ENCODE data around the gene PPP1R10. TPM values are rescaled to one million over a fixed set of nuclear protein-coding genes. Genes with fewer than 3 reads are reported as not detected.

The PPP1R10 gene
- polyA plus RNA-seq, 2 of the 4 experiments (the other 2 are of a cell fraction), result 26.4 to 37.6 TPM

DNA sequence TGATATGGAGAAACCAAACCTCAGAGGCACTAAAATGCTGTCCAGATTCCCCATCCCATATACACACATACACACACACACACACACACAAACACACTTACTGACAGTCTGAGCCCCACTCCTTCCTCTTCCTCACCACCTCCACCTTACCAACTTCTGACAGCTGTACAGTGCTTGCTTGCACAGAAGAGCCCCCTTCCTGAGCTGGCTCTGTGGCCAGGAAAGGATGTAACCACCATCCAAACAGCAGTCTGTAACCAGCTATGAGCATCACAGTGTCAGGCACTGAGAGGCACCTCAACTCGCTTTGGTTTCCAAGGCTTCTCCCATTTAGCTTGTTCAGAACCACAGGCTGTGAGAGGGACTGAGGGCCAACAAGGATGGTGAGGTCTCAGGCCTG, 24.0 kb upstream of the PPP1R10 start (continued):
- TF ChIP-seq HOXB5 (CRISPR knock-in tag; IDR thresholded peaks at IDR 0.05), result no peak
- no peak for TF ChIP-seq RCOR1 (IDR thresholded peaks at IDR 0.05; ENCODE audit: low read depth, low read length)
- no peak for TF ChIP-seq NPAS2 (CRISPR knock-in tag; IDR thresholded peaks at IDR 0.05; ENCODE audit: borderline replicate concordance)
- TF ChIP-seq TP53 (CRISPR knock-in tag; IDR thresholded peaks at IDR 0.05), result no peak
- TF ChIP-seq KDM5A (IDR thresholded peaks at IDR 0.05), result no peak
- no peak for TF ChIP-seq ZNF302 (CRISPR knock-in tag; IDR thresholded peaks at IDR 0.05)
- TF ChIP-seq, protein P1, sequence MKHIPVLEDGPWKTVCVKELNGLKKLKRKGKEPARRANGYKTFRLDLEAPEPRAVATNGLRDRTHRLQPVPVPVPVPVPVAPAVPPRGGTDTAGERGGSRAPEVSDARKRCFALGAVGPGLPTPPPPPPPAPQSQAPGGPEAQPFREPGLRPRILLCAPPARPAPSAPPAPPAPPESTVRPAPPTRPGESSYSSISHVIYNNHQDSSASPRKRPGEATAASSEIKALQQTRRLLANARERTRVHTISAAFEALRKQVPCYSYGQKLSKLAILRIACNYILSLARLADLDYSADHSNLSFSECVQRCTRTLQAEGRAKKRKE (CRISPR knock-in tag; IDR thresholded peaks at IDR 0.05; ENCODE audit: low read depth), result no peak
- TF ChIP-seq ZC3H11A (IDR thresholded peaks at IDR 0.05), result no peak
- TF ChIP-seq, protein P2, sequence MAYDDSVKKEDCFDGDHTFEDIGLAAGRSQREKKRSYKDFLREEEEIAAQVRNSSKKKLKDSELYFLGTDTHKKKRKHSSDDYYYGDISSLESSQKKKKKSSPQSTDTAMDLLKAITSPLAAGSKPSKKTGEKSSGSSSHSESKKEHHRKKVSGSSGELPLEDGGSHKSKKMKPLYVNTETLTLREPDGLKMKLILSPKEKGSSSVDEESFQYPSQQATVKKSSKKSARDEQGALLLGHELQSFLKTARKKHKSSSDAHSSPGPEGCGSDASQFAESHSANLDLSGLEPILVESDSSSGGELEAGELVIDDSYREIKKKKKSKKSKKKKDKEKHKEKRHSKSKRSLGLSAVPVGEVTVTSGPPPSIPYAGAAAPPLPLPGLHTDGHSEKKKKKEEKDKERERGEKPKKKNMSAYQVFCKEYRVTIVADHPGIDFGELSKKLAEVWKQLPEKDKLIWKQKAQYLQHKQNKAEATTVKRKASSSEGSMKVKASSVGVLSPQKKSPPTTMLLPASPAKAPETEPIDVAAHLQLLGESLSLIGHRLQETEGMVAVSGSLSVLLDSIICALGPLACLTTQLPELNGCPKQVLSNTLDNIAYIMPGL (CRISPR knock-in tag; IDR thresholded peaks at IDR 0.05; ENCODE audit: borderline replicate concordance), result no peak
- TF ChIP-seq FOSB (CRISPR knock-in tag; IDR thresholded peaks at IDR 0.05), result no peak
- TF ChIP-seq, protein P3, sequence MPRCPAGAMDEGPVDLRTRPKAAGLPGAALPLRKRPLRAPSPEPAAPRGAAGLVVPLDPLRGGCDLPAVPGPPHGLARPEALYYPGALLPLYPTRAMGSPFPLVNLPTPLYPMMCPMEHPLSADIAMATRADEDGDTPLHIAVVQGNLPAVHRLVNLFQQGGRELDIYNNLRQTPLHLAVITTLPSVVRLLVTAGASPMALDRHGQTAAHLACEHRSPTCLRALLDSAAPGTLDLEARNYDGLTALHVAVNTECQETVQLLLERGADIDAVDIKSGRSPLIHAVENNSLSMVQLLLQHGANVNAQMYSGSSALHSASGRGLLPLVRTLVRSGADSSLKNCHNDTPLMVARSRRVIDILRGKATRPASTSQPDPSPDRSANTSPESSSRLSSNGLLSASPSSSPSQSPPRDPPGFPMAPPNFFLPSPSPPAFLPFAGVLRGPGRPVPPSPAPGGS (IDR thresholded peaks at IDR 0.05), result no peak
- TF ChIP-seq EP300 (IDR thresholded peaks at IDR 0.05), result no peak

DNA sequence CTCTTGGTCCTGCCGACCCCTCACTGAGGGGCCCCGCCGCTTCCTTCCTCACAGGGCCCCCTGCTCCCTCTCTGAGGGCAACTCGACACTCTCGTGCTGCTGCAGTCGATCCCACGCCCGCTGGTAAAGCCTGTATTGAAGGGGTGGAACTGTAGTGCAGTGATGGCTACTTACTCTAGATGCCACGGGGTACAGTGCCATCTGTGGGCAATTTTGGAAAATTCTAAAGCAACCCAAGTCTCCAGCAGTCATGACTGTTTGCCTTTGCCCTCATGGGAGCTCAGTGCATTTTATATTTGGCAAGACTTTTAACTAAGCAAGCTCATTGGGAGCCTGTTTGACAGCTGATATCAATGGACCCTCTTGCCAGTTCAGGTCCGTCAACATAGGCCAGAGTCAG, 23.4 kb upstream of the PPP1R10 start:
- ATAC-seq, result peak; percentile 76
- ChIA-PET CTCF (interaction anchor here (0.6 to 2.1 kb wide), 4 partner anchors 10 to 32 kb away, joined by 3 to 5 read pairs (median 3); partner anchors contain the start of gene DHX16), POLR2A (no interaction called here)
- H3K4me3 ChIP-seq, result no peak overlapping the region
- no peaks in the 10 kb centered on the region for H3K9me3 ChIP-seq
- no peak for FAIRE-seq
- H3K4me1 ChIP-seq, result no peaks in the 10 kb centered on the region
- 81% methylated on average over 8 of the region's 10 CpGs for whole genome bisulfite sequencing (ENCODE audit: missing lambda C conversion rate)
- H3K4me2 ChIP-seq, result no peak overlapping the region
- 0 out of 5 replicates have a peak, but pooled peaks of 1 of the 2 experiments have one; percentile 7 for TF ChIP-seq RAD21 (conservative IDR thresholded peaks at IDR 0.05 in 1 of 2, IDR thresholded peaks at IDR 0.05 in 1 of 2)
- TF ChIP-seq, protein P4, sequence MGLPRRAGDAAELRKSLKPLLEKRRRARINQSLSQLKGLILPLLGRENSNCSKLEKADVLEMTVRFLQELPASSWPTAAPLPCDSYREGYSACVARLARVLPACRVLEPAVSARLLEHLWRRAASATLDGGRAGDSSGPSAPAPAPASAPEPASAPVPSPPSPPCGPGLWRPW (IDR thresholded peaks at IDR 0.05), result no peak
- DNase-seq (ENCODE audit: low read depth in 1 of 2, low spot score in 1 of 2), result no peak
- no peak overlapping the region for H3K27ac ChIP-seq

DNA sequence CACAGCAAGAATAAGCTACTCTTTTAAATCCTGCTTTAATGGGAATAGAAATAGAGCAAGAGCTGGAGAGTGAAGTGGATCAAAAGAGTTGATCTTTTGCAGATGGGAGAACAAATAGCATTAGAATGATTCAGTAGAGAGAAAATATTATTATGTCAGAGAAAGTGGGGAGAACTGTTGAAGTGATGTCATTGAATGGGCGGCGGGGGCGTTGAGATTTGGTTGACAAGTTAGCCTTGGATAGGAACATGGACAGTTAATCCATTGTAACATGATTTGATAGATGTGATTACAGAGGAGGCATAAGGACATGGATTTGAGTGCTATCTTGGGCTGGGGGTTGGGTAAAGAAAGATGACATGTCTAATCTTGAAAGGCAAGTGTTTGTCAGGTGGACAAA, 18.8 kb upstream of the PPP1R10 start:
- H3K9me3 ChIP-seq, result no peaks in the 10 kb centered on the region
- WGBS (ENCODE audit: missing lambda C conversion rate), result 98% methylated on average over 3 of the region's 3 CpGs
- POLR2A ChIA-PET, result no interaction called here
- H3K4me2 ChIP-seq, result no peak overlapping the region
- peaks cover 5% of the 10 kb centered on the region; the same call in 1 of the 3 replicates for H3K4me1 ChIP-seq
- H3K27ac ChIP-seq, result no peak overlapping the region
- DNase-seq (ENCODE audit: low read depth in 1 of 2, low spot score in 1 of 2) (no peak), FAIRE-seq (no peak), ATAC-seq (no peak)
- TF ChIP-seq KDM1A (IDR thresholded peaks at IDR 0.05; ENCODE audit: low read depth) (no peak), ZC3H11A (IDR thresholded peaks at IDR 0.05) (no peak), ESRRA (IDR thresholded peaks at IDR 0.05; ENCODE audit: borderline replicate concordance, low read length) (no peak), JUNB (IDR thresholded peaks at IDR 0.05) (no peak), RFX5 (IDR thresholded peaks at IDR 0.05) (no peak), MYC (IDR thresholded peaks at IDR 0.05; ENCODE audit: borderline replicate concordance, low read length) (no peak), NPAS2 (CRISPR knock-in tag; IDR thresholded peaks at IDR 0.05; ENCODE audit: borderline replicate concordance) (no peak), FOSL2 (IDR thresholded peaks at IDR 0.05) (no peak), FOSL2 (CRISPR knock-in tag; IDR thresholded peaks at IDR 0.05) (no peak), MAZ (IDR thresholded peaks at IDR 0.05; ENCODE audit: borderline replicate concordance, low read depth, low read length) (no peak), POLR2AphosphoS2 (conservative IDR thresholded peaks at IDR 0.05; ENCODE audit: low read length) (no peak), PHF8 (IDR thresholded peaks at IDR 0.05; ENCODE audit: borderline replicate concordance, low read depth) (no peak), EP300 (IDR thresholded peaks at IDR 0.05) (no peak), FOXS1 (CRISPR knock-in tag; IDR thresholded peaks at IDR 0.05) (no peak), NR3C1 (IDR thresholded peaks at IDR 0.05) (no peak)
- TF ChIP-seq, protein P5, sequence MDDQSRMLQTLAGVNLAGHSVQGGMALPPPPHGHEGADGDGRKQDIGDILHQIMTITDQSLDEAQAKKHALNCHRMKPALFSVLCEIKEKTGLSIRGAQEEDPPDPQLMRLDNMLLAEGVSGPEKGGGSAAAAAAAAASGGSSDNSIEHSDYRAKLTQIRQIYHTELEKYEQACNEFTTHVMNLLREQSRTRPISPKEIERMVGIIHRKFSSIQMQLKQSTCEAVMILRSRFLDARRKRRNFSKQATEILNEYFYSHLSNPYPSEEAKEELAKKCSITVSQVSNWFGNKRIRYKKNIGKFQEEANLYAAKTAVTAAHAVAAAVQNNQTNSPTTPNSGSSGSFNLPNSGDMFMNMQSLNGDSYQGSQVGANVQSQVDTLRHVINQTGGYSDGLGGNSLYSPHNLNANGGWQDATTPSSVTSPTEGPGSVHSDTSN (IDR thresholded peaks at IDR 0.05), result no peak
- TF ChIP-seq, protein P6, sequence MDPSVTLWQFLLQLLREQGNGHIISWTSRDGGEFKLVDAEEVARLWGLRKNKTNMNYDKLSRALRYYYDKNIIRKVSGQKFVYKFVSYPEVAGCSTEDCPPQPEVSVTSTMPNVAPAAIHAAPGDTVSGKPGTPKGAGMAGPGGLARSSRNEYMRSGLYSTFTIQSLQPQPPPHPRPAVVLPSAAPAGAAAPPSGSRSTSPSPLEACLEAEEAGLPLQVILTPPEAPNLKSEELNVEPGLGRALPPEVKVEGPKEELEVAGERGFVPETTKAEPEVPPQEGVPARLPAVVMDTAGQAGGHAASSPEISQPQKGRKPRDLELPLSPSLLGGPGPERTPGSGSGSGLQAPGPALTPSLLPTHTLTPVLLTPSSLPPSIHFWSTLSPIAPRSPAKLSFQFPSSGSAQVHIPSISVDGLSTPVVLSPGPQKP (IDR thresholded peaks at IDR 0.05; ENCODE audit: low read depth, low read length), result no peak
- TF ChIP-seq, protein P7, sequence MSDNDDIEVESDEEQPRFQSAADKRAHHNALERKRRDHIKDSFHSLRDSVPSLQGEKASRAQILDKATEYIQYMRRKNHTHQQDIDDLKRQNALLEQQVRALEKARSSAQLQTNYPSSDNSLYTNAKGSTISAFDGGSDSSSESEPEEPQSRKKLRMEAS (IDR thresholded peaks at IDR 0.05), result no peak
- TF ChIP-seq, protein P4 (IDR thresholded peaks at IDR 0.05), result no peak
- CTCF ChIA-PET, result no interaction called here
- no peak overlapping the region for H3K4me3 ChIP-seq

Data from A549 (cell line).